ENCODE measurements around the gene DET1.
"Not testable (repeated sequence)": the region's sequence is repeated elsewhere in the genome, so short reads cannot be mapped to it uniquely, and the experiment has no call there.

The DET1 gene

DNA sequence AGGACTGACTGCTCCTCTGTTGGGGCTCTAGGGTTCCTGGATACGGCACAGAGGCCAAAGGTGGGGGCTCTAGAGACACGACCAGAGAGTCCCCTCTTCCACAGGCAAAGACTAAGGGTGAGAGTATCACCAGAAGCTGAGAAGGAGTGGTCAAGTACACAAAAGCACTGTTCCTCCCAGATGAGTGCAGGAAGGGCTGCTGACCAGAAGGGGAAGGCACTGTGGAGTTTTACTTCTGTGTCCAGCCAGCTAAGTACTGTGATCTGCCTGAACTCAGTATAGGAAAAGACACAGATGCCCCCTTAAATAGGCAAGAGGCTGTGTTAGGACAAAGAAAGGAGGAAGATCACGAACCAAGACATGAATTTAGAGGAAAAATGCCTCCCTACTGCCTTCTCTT, 67.3 kb downstream of the DET1 start:
- DNase-seq (ENCODE audit: low read depth): no peak
- H3K4me3 ChIP-seq (ENCODE audit: low read depth, low read length): no peak overlapping the region
- TF ChIP-seq CTCF (IDR thresholded peaks at IDR 0.05; ENCODE audit: low read depth, low read length): no peak
- no peak for TF ChIP-seq POLR2A (IDR thresholded peaks at IDR 0.05; ENCODE audit: extremely low read depth, insufficient read length)
- no peak for TF ChIP-seq MYC (IDR thresholded peaks at IDR 0.05; ENCODE audit: low read depth, low read length)
- no peak for TF ChIP-seq MAX (IDR thresholded peaks at IDR 0.05; ENCODE audit: low read depth, low read length)

GRCh38 chr15:88477904-88478303, 68.6 kb downstream of the DET1 start:
- H3K4me3 ChIP-seq (ENCODE audit: low read depth, low read length): no peak overlapping the region
- no peak for DNase-seq (ENCODE audit: low read depth)
- TF ChIP-seq MAX (IDR thresholded peaks at IDR 0.05; ENCODE audit: low read depth, low read length): no peak
- TF ChIP-seq MYC (IDR thresholded peaks at IDR 0.05; ENCODE audit: low read depth, low read length): no peak
- no peak for TF ChIP-seq POLR2A (IDR thresholded peaks at IDR 0.05; ENCODE audit: extremely low read depth, insufficient read length)
- TF ChIP-seq CTCF (IDR thresholded peaks at IDR 0.05; ENCODE audit: low read depth, low read length): no peak

DNA sequence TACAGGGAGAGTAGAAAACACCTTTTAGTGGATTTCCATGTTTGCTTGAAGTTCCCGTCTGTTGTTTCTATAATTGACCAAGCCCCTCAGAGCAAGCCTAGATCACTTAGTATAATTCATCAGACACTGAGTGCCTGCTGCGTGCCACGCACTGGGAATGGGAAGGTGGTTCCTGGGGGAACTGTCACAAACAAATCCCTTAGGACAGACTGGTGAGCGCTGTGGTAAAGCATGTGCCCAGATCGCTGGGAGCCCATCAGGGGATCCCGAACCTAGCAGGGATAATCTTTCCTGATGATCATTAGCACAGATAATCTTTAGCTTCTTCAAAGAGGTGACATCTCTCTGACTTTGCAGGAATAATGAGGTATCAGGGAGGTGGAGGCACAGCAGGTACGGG, 69.4 kb downstream of the DET1 start:
- no peak for TF ChIP-seq CTCF (IDR thresholded peaks at IDR 0.05; ENCODE audit: low read depth, low read length)
- TF ChIP-seq MYC (IDR thresholded peaks at IDR 0.05; ENCODE audit: low read depth, low read length): no peak
- no peak for TF ChIP-seq MAX (IDR thresholded peaks at IDR 0.05; ENCODE audit: low read depth, low read length)
- TF ChIP-seq POLR2A (IDR thresholded peaks at IDR 0.05; ENCODE audit: extremely low read depth, insufficient read length): no peak
- H3K4me3 ChIP-seq (ENCODE audit: low read depth, low read length): no peak overlapping the region
- no peak for DNase-seq (ENCODE audit: low read depth)

GRCh38 chr15:88476635-88477060, 69.8 kb downstream of the DET1 start:
- no peak overlapping the region for H3K4me3 ChIP-seq (ENCODE audit: low read depth, low read length)
- peak; percentile 61 for DNase-seq (ENCODE audit: low read depth)
- no peak for TF ChIP-seq POLR2A (IDR thresholded peaks at IDR 0.05; ENCODE audit: extremely low read depth, insufficient read length)
- no peak for TF ChIP-seq MYC (IDR thresholded peaks at IDR 0.05; ENCODE audit: low read depth, low read length)
- peak; percentile 59 for TF ChIP-seq MAX (IDR thresholded peaks at IDR 0.05; ENCODE audit: low read depth, low read length)
- TF ChIP-seq CTCF (IDR thresholded peaks at IDR 0.05; ENCODE audit: low read depth, low read length): peak; percentile 38

DNA sequence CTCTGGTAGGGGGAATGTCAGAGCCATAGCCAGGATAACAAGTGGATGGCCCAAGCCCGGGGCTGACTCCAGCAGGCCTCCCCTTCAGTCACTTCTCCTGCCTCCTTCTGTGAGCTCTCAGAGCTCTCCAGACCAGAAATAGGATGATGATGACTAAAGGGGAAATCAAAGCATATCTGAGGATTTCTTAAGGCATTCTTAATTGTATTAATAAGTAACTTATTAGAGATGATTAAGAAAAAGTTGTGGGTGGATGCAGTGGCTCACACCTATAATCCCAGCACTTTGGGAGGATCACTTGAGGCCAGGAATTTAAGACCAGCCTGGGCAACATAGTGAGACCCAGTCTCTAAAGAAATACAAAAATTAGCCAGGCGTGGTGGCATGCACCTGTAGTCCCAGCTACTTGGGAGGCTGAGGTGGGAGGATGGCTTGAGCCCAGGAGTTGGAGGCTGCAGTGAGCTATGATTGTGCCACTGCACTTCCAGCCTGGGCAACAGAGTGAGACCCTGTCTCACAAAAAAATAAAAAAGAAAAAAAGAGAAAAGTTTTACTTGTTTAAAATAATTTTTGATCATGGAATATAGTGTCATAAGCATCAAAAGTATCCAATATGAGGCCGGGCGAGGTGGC, 72.7 kb downstream of the DET1 start:
- H3K4me3 ChIP-seq (ENCODE audit: low read depth, low read length); DNase-seq (ENCODE audit: low read depth): not testable (repeated sequence)

DNA sequence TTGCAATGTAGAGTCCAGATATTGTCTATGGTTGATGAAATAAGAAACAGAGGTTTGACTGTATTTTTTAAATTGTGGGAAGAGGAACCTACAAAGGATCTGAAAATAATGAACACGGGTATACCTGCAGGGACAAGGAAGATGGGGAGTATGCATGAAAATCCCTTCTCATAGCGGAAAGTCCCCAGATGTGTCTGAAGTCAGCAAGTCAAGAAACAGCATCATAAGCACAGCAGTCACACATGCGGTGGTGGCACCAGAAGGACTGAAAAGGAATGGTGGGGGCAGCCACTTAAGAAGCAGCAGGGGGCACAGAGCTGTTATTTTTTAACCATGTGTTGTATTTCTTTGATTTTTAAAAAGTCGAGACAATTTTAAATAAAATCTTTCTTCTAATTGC, 74.3 kb downstream of the DET1 start:
- no peak for DNase-seq (ENCODE audit: low read depth)
- no peak overlapping the region for H3K4me3 ChIP-seq (ENCODE audit: low read depth, low read length)

More for the DNA sequence above, 74.3 kb downstream of the DET1 start:
- no peak for TF ChIP-seq MAX (IDR thresholded peaks at IDR 0.05; ENCODE audit: low read depth, low read length)
- no peak for TF ChIP-seq MYC (IDR thresholded peaks at IDR 0.05; ENCODE audit: low read depth, low read length)
- TF ChIP-seq POLR2A (IDR thresholded peaks at IDR 0.05; ENCODE audit: extremely low read depth, insufficient read length): no peak
- TF ChIP-seq CTCF (IDR thresholded peaks at IDR 0.05; ENCODE audit: low read depth, low read length): no peak

Data from NB4 (cell line).